HepG2 (cell line): ENCODE measurements around the gene BMPR2. TPM values are rescaled to one million over a fixed set of nuclear protein-coding genes. Genes with fewer than 3 reads are reported as not detected.

Source experiments
- BCL6 ChIP-seq: IDR thresholded peaks from 2 replicates; pipeline ENCODE4 v1.6.1; 2016; ENCODE audit warnings: missing genetic modification reagents, missing compliant biosample characterization
- FOXO1 ChIP-seq: sonication (generic); formaldehyde crosslinking; IDR thresholded peaks from 2 replicates; pipeline ENCODE4 v1.4.0; 2020; ENCODE audit warnings: missing genetic modification reagents
- IRF2 ChIP-seq: IDR thresholded peaks from 2 replicates; pipeline ENCODE4 v1.6.1; 2018; ENCODE audit warnings: missing genetic modification reagents, missing compliant biosample characterization
- KAT8 ChIP-seq: IDR thresholded peaks from 2 replicates; pipeline ENCODE4 v1.6.1; 2016; ENCODE audit warnings: missing genetic modification reagents, missing compliant biosample characterization
- KDM6A ChIP-seq: IDR thresholded peaks from 2 replicates; pipeline ENCODE4 v1.6.1; 2016; ENCODE audit warnings: low read depth
- MEIS1 ChIP-seq: sonication (generic); formaldehyde crosslinking; IDR thresholded peaks from 2 replicates; pipeline ENCODE4 v1.9.0; 2021; ENCODE audit warnings: mild to moderate bottlenecking, missing genetic modification reagents, moderate library complexity, borderline replicate concordance
- SRSF4 ChIP-seq: fragments of 200-400 bp; formaldehyde crosslinking; IDR thresholded peaks from one replicate; pipeline ENCODE4 v1.6.1; 2018; ENCODE audit warnings: mild to moderate bottlenecking, low read depth, low read length, moderate library complexity; ENCODE audit not compliant: poor library complexity, severe bottlenecking
- TBX2 ChIP-seq: sonication (generic); formaldehyde crosslinking; IDR thresholded peaks from 2 replicates; pipeline ENCODE4 v1.5.0; 2020; ENCODE audit warnings: missing genetic modification reagents, mild to moderate bottlenecking, borderline replicate concordance
- ZNF724P ChIP-seq: sonication (generic); formaldehyde crosslinking; IDR thresholded peaks from 2 replicates; pipeline ENCODE4 v1.8.0; 2022; ENCODE audit warnings: missing genetic modification reagents, borderline replicate concordance
- polyA plus RNA-seq, 8 experiments: library from polyadenylated mRNA; depleted of rRNA in 3 of 8; stranded (reverse) in 7 of 8; unstranded in 1 of 8; fragments of >200 nt; fragmentation: Illumina TruSeq in 4 of 8; extraction: Trizol in 4 of 8; gene quantifications; 2 replicates each; pipeline versions ENCODE4 v1.2.1 to v1.2.3, GENCODE V29; 2011 to 2016; ENCODE audit warnings: low read depth in 4 of 8, missing spikeins in 1 of 8, mixed read lengths in 1 of 8; ENCODE audit not compliant: insufficient read depth in 1 of 8
- total RNA-seq, 5 experiments: library from RNA; depleted of rRNA; stranded (reverse); fragments of >200 nt; fragmentation: Illumina TruSeq; extraction: Trizol; gene quantifications; 2 replicates each; pipeline ENCODE4 v1.2.3, GENCODE V29; 2016; ENCODE audit warnings: low read depth in 1 of 5
- TF ChIP-seq, protein P1 (sequence below): sonication (generic); formaldehyde crosslinking; IDR thresholded peaks from 2 replicates; pipeline ENCODE4 v1.4.0; 2020; ENCODE audit warnings: mild to moderate bottlenecking, missing genetic modification reagents
- TF ChIP-seq, protein P2 (sequence below): sonication (generic); formaldehyde crosslinking; IDR thresholded peaks from 2 replicates; pipeline ENCODE4 v1.4.0; 2020; ENCODE audit warnings: mild to moderate bottlenecking, missing genetic modification reagents, borderline replicate concordance
- TF ChIP-seq, protein P3 (sequence below): sonication (generic); formaldehyde crosslinking; IDR thresholded peaks from 2 replicates; pipeline ENCODE4 v1.4.0; 2020; ENCODE audit warnings: missing genetic modification reagents
- TF ChIP-seq, protein P4 (sequence below): sonication (generic); formaldehyde crosslinking; IDR thresholded peaks from 2 replicates; pipeline ENCODE4 v1.4.0; 2020; ENCODE audit warnings: mild to moderate bottlenecking, missing genetic modification reagents
- TF ChIP-seq, protein P5 (sequence below): sonication (generic); formaldehyde crosslinking; IDR thresholded peaks from 2 replicates; pipeline ENCODE4 v1.5.0; 2020; ENCODE audit warnings: missing genetic modification reagents
- TF ChIP-seq, protein P6 (sequence below): sonication (generic); formaldehyde crosslinking; IDR thresholded peaks from 2 replicates; pipeline ENCODE4 v1.4.0; 2020; ENCODE audit warnings: missing genetic modification reagents
- TF ChIP-seq, protein P7 (sequence below): sonication (generic); formaldehyde crosslinking; IDR thresholded peaks from 2 replicates; pipeline ENCODE4 v1.9.0; 2022; ENCODE audit warnings: missing genetic modification reagents, mild to moderate bottlenecking, borderline replicate concordance

Gene BMPR2
- total and polyA plus RNA-seq, 2 of the 13 experiments (the other 11 are each of a cell fraction or from before 2014, with no cell fraction given), result 5.5 to 10.3 TPM

DNA sequence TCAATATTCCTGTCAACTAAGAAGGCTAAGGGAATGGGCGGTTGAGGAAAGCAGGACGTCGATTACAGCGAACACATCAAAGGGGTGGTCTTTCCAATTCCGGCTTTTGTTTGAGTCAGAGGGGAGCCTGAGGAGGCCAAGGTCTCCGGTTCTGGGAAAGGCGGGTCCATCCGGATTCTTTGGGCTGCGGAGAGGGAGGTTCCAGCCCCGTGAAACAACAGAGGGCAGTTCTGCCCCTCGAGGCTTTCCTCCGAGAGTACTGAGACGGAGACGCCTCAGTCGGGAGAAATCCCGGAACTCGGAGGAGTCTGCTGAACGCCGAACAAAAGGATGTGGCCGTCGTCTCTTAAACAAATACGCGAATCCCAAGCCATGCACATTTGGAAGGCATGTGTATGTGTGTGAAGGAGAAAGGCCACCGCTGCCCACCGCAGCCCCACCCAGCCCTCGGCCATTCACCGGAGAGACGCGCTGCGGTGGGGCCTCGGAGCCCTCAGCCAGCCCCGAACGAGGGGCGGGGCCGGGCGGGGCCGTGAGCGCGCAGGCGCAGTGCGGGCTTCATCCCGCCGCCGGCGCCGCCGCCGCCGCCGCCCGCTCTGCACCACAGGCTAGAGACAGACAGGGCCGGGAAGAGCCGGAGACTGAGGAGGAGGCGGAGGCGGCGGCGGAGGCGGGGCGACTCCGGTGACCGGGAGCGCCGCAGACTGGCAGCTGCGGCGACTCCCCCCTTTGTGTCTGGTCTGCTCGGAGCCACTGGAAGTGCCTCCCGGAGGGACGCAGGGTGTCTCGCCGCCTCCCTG lies at the start of gene BMPR2 (continued):
- TF ChIP-seq, protein P1, sequence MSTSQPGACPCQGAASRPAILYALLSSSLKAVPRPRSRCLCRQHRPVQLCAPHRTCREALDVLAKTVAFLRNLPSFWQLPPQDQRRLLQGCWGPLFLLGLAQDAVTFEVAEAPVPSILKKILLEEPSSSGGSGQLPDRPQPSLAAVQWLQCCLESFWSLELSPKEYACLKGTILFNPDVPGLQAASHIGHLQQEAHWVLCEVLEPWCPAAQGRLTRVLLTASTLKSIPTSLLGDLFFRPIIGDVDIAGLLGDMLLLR (CRISPR knock-in tag), result 0 out of 2 replicates have a peak, but pooled peaks have one; percentile 61
- TF ChIP-seq, protein P2, sequence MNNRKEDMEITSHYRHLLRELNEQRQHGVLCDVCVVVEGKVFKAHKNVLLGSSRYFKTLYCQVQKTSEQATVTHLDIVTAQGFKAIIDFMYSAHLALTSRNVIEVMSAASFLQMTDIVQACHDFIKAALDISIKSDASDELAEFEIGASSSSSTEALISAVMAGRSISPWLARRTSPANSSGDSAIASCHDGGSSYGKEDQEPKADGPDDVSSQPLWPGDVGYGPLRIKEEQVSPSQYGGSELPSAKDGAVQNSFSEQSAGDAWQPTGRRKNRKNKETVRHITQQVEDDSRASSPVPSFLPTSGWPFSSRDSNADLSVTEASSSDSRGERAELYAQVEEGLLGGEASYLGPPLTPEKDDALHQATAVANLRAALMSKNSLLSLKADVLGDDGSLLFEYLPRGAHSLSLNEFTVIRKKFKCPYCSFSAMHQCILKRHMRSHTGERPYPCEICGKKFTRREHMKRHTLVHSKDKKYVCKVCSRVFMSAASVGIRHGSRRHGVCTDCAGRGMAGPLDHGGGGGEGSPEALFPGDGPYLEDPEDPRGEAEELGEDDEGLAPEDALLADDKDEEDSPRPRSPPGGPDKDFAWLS (CRISPR knock-in tag), result no peak
- peak; percentile 69 for TF ChIP-seq TBX2 (CRISPR knock-in tag)
- peak; percentile 64 for TF ChIP-seq MEIS1
- TF ChIP-seq KDM6A (CRISPR knock-in tag), result no peak
- TF ChIP-seq IRF2, result peak; percentile 75
- peak; percentile 27; the same call in 1 of the 2 replicates for TF ChIP-seq BCL6 (CRISPR knock-in tag)
- TF ChIP-seq SRSF4, result no peak
- TF ChIP-seq, protein P3, sequence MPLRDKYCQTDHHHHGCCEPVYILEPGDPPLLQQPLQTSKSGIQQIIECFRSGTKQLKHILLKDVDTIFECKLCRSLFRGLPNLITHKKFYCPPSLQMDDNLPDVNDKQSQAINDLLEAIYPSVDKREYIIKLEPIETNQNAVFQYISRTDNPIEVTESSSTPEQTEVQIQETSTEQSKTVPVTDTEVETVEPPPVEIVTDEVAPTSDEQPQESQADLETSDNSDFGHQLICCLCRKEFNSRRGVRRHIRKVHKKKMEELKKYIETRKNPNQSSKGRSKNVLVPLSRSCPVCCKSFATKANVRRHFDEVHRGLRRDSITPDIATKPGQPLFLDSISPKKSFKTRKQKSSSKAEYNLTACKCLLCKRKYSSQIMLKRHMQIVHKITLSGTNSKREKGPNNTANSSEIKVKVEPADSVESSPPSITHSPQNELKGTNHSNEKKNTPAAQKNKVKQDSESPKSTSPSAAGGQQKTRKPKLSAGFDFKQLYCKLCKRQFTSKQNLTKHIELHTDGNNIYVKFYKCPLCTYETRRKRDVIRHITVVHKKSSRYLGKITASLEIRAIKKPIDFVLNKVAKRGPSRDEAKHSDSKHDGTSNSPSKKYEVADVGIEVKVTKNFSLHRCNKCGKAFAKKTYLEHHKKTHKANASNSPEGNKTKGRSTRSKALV, result no peak
- TF ChIP-seq, protein P4, sequence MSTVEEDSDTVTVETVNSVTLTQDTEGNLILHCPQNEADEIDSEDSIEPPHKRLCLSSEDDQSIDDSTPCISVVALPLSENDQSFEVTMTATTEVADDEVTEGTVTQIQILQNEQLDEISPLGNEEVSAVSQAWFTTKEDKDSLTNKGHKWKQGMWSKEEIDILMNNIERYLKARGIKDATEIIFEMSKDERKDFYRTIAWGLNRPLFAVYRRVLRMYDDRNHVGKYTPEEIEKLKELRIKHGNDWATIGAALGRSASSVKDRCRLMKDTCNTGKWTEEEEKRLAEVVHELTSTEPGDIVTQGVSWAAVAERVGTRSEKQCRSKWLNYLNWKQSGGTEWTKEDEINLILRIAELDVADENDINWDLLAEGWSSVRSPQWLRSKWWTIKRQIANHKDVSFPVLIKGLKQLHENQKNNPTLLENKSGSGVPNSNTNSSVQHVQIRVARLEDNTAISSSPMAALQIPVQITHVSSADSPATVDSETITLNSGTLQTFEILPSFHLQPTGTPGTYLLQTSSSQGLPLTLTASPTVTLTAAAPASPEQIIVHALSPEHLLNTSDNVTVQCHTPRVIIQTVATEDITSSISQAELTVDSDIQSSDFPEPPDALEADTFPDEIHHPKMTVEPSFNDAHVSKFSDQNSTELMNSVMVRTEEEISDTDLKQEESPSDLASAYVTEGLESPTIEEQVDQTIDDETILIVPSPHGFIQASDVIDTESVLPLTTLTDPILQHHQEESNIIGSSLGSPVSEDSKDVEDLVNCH (CRISPR knock-in tag), result no peak
- no peak for TF ChIP-seq FOXO1 (CRISPR knock-in tag)
- TF ChIP-seq, protein P5, sequence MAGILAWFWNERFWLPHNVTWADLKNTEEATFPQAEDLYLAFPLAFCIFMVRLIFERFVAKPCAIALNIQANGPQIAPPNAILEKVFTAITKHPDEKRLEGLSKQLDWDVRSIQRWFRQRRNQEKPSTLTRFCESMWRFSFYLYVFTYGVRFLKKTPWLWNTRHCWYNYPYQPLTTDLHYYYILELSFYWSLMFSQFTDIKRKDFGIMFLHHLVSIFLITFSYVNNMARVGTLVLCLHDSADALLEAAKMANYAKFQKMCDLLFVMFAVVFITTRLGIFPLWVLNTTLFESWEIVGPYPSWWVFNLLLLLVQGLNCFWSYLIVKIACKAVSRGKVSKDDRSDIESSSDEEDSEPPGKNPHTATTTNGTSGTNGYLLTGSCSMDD (CRISPR knock-in tag), result 0 out of 2 replicates have a peak, but pooled peaks have one; percentile 19
- TF ChIP-seq, protein P6, sequence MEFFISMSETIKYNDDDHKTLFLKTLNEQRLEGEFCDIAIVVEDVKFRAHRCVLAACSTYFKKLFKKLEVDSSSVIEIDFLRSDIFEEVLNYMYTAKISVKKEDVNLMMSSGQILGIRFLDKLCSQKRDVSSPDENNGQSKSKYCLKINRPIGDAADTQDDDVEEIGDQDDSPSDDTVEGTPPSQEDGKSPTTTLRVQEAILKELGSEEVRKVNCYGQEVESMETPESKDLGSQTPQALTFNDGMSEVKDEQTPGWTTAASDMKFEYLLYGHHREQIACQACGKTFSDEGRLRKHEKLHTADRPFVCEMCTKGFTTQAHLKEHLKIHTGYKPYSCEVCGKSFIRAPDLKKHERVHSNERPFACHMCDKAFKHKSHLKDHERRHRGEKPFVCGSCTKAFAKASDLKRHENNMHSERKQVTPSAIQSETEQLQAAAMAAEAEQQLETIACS (CRISPR knock-in tag), result no peak; the same call in 1 of the 2 replicates
- TF ChIP-seq, protein P7, sequence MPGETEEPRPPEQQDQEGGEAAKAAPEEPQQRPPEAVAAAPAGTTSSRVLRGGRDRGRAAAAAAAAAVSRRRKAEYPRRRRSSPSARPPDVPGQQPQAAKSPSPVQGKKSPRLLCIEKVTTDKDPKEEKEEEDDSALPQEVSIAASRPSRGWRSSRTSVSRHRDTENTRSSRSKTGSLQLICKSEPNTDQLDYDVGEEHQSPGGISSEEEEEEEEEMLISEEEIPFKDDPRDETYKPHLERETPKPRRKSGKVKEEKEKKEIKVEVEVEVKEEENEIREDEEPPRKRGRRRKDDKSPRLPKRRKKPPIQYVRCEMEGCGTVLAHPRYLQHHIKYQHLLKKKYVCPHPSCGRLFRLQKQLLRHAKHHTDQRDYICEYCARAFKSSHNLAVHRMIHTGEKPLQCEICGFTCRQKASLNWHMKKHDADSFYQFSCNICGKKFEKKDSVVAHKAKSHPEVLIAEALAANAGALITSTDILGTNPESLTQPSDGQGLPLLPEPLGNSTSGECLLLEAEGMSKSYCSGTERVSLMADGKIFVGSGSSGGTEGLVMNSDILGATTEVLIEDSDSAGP (CRISPR knock-in tag), result peak; percentile 65
- peak; percentile 84; the same call in 1 of the 2 replicates for TF ChIP-seq ZNF724P (CRISPR knock-in tag)
- TF ChIP-seq KAT8 (CRISPR knock-in tag), result peak; percentile 75; the same call in 1 of the 2 replicates
